B cell (primary cell): ENCODE results near the gene IMMP2L. TPM values are rescaled to one million over a fixed set of nuclear protein-coding genes. Genes with fewer than 3 reads are reported as not detected.

ENCODE experiments used
- ATAC-seq: fragments of 200-7000 bp; cut with Tn5 transposase; one replicate; pipeline ENCODE4 v1.10.0; 2021; ENCODE audit warnings: low read depth, mild to moderate bottlenecking, moderate number of reproducible peaks, moderate library complexity
- CTCF ChIA-PET: fragments of 350-600 bp; sonication (Branson Sonifier 250); formaldehyde crosslinking; loops from one replicate; lab custom pipeline; 2021; ENCODE audit warnings: antibody characterized with exemption, inconsistent platforms; lab: Charles Lee
- POLR2A ChIA-PET: fragments of 350-600 bp; sonication (Branson Sonifier 250); formaldehyde crosslinking; loops from one replicate; lab custom pipeline; 2021; ENCODE audit warnings: antibody characterized with exemption; lab: Charles Lee
- DNase-seq: peaks from one replicate; pipeline ENCODE4 v3.0.0; 2013
- H2AFZ ChIP-seq: 2 replicates; pipeline ENCODE4 v1.6.1; 2012; ENCODE audit warnings: mild to moderate bottlenecking, low read depth, low read length; ENCODE audit not compliant: insufficient read depth, poor library complexity, severe bottlenecking
- H3K27ac ChIP-seq, 2 donors: 1 replicate in 1 of 2; 2 replicates in 1 of 2; pipeline ENCODE4 v1.5.1; 2012 to 2013; ENCODE audit warnings: low read length in 2 of 2, mild to moderate bottlenecking in 2 of 2, moderate library complexity in 1 of 2
- H3K27me3 ChIP-seq, 4 experiments: fragments of 200-600 bp in 1 of 4; sonication (generic) in 1 of 4; replicated peaks in 1 of 4; 1 replicate in 2 of 4; 2 replicates in 2 of 4; pipeline versions ENCODE4 v1.6.1 to v1.7.0; 2013 to 2016; ENCODE audit warnings: low read length in 3 of 4, mild to moderate bottlenecking in 2 of 4, mixed read lengths in 1 of 4, moderate library complexity in 1 of 4; ENCODE audit not compliant: insufficient read depth in 4 of 4, control insufficient read depth in 3 of 4; ENCODE audit errors: control extremely low read depth in 1 of 4
- H3K36me3 ChIP-seq, 2 experiments: replicated peaks in 1 of 2; 1 replicate in 1 of 2; 2 replicates in 1 of 2; pipeline versions ENCODE4 v1.6.1 to v1.7.1; 2013; ENCODE audit warnings: low read length in 1 of 2; ENCODE audit not compliant: insufficient read depth in 2 of 2, control insufficient read depth in 1 of 2; ENCODE audit errors: control extremely low read depth in 1 of 2, extremely low read depth in 1 of 2
- H3K4me1 ChIP-seq, 2 donors: fragments of 200-600 bp in 1 of 2; sonication (generic) in 1 of 2; 1 replicate in 1 of 2; 2 replicates in 1 of 2; pipeline versions ENCODE4 v1.5.1 to v1.6.1; 2013 to 2017; ENCODE audit warnings: low read length in 2 of 2; ENCODE audit not compliant: control insufficient read depth in 2 of 2, insufficient read depth in 2 of 2
- H3K4me2 ChIP-seq: replicated peaks from 2 replicates; pipeline ENCODE3; 2012; ENCODE audit warnings: mild to moderate bottlenecking, low read depth, low read length; ENCODE audit not compliant: poor library complexity, severe bottlenecking
- H3K4me3 ChIP-seq, 5 experiments: fragments of 200-600 bp in 1 of 5; sonication (generic) in 1 of 5; 1 replicate in 3 of 5; 2 replicates in 2 of 5; pipeline versions ENCODE4 v1.5.1 to v1.7.0; 2011 to 2016; ENCODE audit warnings: low read length in 4 of 5, mild to moderate bottlenecking in 4 of 5, low read depth in 2 of 5, control low read depth in 1 of 5, moderate library complexity in 1 of 5; ENCODE audit not compliant: insufficient read depth in 1 of 5; ENCODE audit errors: control extremely low read depth in 1 of 5, extremely low read depth in 1 of 5
- H3K79me2 ChIP-seq: fragments of 200-600 bp; sonication (generic); one replicate; pipeline ENCODE4 v1.6.0; 2016; ENCODE audit warnings: low read length; ENCODE audit not compliant: control insufficient read depth, insufficient read depth
- H3K9ac ChIP-seq: fragments of 200-600 bp; sonication (generic); 2 replicates; pipeline ENCODE4 v1.6.1; 2017; ENCODE audit warnings: mild to moderate bottlenecking, low read length, moderate library complexity
- H3K9me3 ChIP-seq, 3 donors: one replicate each; pipeline versions ENCODE4 v1.6.1 to v1.7.1; 2013; ENCODE audit warnings: low read length in 2 of 3; ENCODE audit not compliant: control insufficient read depth in 2 of 3, insufficient read depth in 1 of 3; ENCODE audit errors: control extremely low read depth in 1 of 3
- H4K20me1 ChIP-seq: 2 replicates; pipeline ENCODE4 v1.6.0; 2012; ENCODE audit warnings: mild to moderate bottlenecking, low read length; ENCODE audit not compliant: insufficient read depth, control insufficient read depth, poor library complexity, severe bottlenecking
- H3K27ac Mint-ChIP-seq: one replicate; pipeline ENCODE4 v1.8.0; 2021; ENCODE audit warnings: mixed read lengths
- H3K27me3 Mint-ChIP-seq: one replicate; pipeline ENCODE4 v1.8.0; 2021; ENCODE audit warnings: mixed read lengths
- H3K4me1 Mint-ChIP-seq: one replicate; pipeline ENCODE4 v1.8.0; 2021; ENCODE audit warnings: mixed read lengths
- H3K4me3 Mint-ChIP-seq: one replicate; pipeline ENCODE4 v1.8.0; 2021; ENCODE audit warnings: mixed read lengths
- H3K9me3 Mint-ChIP-seq: one replicate; pipeline ENCODE4 v1.8.0; 2022; ENCODE audit warnings: mixed read lengths; ENCODE audit not compliant: insufficient read depth
- EZH2 ChIP-seq: IDR thresholded peaks from 2 replicates; pipeline ENCODE4 v1.6.1; 2012; ENCODE audit warnings: borderline replicate concordance, low read depth, mild to moderate bottlenecking, moderate library complexity, low read length; ENCODE audit not compliant: insufficient read depth, poor library complexity, severe bottlenecking
- WGBS: methylation state at CpG from one replicate; pipeline ENCODE4 v1.1.5; 2013; ENCODE audit warnings: missing lambda C conversion rate; ENCODE audit not compliant: insufficient coverage; 5-methylcytosine and 5-hydroxymethylcytosine counted together
- intact Hi-C: fragments of 100-400 bp; cut with micrococcal nuclease; formaldehyde crosslinking; loops from one replicate; pipeline ENCODE4 v1.10.0; 2022
- polyA plus RNA-seq: library from polyadenylated mRNA; depleted of rRNA; stranded (reverse); fragments of >200 nt; gene quantifications from 2 replicates; pipeline ENCODE4 v1.2.3, GENCODE V29; 2012
- total RNA-seq, 2 donors: library from RNA; stranded (reverse); fragments of 120-200 nt in 1 of 2; gene quantifications; 1 replicate in 1 of 2; 2 replicates in 1 of 2; pipeline versions ENCODE4 v1.2.3 to v1.2.4, GENCODE V29; 2013 to 2022
- TF ChIP-seq, protein P1 (sequence below): fragments of 200-600 bp; IDR thresholded peaks from one replicate; pipeline ENCODE4 v1.8.0; 2022; ENCODE audit warnings: antibody characterized with exemption, mild to moderate bottlenecking

IMMP2L gene
- total and polyA plus RNA-seq, 2 donors (not counting 1 experiment from before 2014, with no cell fraction given), result 3.8 to 34.2 TPM

DNA sequence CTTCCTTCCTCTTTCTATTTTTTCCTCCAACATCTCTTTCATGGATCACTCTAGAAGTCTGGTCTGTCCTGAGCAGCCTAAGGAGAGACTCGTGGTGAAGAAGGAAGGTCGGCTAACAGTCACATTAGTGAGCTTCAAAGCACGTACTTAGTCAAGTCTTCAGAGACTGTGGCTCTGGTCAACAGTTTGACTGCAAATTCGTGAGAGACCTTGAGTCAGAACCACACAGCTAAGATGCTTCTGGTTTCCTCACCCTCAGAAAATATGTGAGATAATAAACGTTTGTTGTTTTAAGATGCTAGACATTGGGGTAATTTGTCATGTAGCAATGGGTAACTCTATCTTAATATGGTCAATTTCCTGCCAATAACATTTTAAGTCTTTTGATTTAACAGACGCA lies 597.5 kb downstream of the IMMP2L start:
- TF ChIP-seq, protein P1, sequence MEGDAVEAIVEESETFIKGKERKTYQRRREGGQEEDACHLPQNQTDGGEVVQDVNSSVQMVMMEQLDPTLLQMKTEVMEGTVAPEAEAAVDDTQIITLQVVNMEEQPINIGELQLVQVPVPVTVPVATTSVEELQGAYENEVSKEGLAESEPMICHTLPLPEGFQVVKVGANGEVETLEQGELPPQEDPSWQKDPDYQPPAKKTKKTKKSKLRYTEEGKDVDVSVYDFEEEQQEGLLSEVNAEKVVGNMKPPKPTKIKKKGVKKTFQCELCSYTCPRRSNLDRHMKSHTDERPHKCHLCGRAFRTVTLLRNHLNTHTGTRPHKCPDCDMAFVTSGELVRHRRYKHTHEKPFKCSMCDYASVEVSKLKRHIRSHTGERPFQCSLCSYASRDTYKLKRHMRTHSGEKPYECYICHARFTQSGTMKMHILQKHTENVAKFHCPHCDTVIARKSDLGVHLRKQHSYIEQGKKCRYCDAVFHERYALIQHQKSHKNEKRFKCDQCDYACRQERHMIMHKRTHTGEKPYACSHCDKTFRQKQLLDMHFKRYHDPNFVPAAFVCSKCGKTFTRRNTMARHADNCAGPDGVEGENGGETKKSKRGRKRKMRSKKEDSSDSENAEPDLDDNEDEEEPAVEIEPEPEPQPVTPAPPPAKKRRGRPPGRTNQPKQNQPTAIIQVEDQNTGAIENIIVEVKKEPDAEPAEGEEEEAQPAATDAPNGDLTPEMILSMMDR, result no peak
- no peak for TF ChIP-seq EZH2
- H3K4me3 Mint-ChIP-seq, result no peak overlapping the region
- H3K27me3 Mint-ChIP-seq, result no peaks in the 10 kb centered on the region
- no peaks in the 10 kb centered on the region for H3K9me3 ChIP-seq
- no peak overlapping the region for H3K27ac Mint-ChIP-seq
- H3K27me3 ChIP-seq, result no peaks in the 10 kb centered on the region
- no peaks in the 10 kb centered on the region for H3K4me1 ChIP-seq
- H3K4me1 Mint-ChIP-seq, result no peaks in the 10 kb centered on the region
- 83% methylated on average over 2 of the region's 6 CpGs for WGBS
- H3K79me2 ChIP-seq, result no peaks in the 10 kb centered on the region
- no peak overlapping the region for H3K4me2 ChIP-seq
- no peaks in the 10 kb centered on the region for H3K36me3 ChIP-seq
- H3K9ac ChIP-seq, result no peak overlapping the region
- ChIA-PET CTCF (no interaction called here), POLR2A (no interaction called here)
- no peak overlapping the region for H2AFZ ChIP-seq
- H3K4me3 ChIP-seq, result no peak overlapping the region
- H3K27ac ChIP-seq, result no peak overlapping the region
- no peaks in the 10 kb centered on the region for H4K20me1 ChIP-seq
- H3K9me3 Mint-ChIP-seq, result no peaks in the 10 kb centered on the region
- ATAC-seq (no peak), DNase-seq (no peak)
- intact Hi-C loops, result no loop called here

DNA sequence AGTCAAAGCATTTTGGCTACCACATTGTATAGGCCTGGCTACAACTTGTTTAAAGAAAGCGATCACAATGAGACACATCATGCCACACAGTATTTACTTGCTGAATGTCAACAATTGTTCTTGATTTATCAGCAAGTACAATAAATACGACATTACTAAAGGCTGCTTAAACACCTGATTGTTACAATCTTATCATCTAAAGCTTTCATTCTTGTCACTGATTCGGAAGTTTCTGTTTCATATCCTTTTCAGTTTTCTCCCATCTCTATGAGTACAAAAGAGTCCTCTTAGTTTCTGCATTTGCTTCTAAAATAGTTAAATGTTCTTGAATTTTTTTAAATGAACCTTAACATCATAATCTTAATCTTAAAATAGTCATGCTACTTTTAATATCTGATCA lies 599.5 kb downstream of the IMMP2L start:
- no peak for TF ChIP-seq EZH2
- TF ChIP-seq, protein P1, result no peak
- CTCF ChIA-PET, result no interaction called here
- POLR2A ChIA-PET, result no interaction called here
- Mint-ChIP-seq H3K9me3 (no peaks in the 10 kb centered on the region), H3K27ac (no peak overlapping the region), H3K27me3 (no peaks in the 10 kb centered on the region), H3K4me3 (no peak overlapping the region), H3K4me1 (no peaks in the 10 kb centered on the region)
- H4K20me1 ChIP-seq, result no peaks in the 10 kb centered on the region
- H3K9ac ChIP-seq, result no peak overlapping the region
- no peak overlapping the region for H3K4me2 ChIP-seq
- no peak for DNase-seq
- intact Hi-C loops, result no loop called here
- no peak overlapping the region for H3K27ac ChIP-seq
- no peaks in the 10 kb centered on the region for H3K79me2 ChIP-seq
- 92% methylated on average over 2 of the region's 3 CpGs for WGBS
- H2AFZ ChIP-seq, result no peak overlapping the region
- H3K4me1 ChIP-seq, result no peaks in the 10 kb centered on the region
- H3K9me3 ChIP-seq, result peaks cover 0 to 3% (median 0%) of the 10 kb centered on the region in 3 donors
- no peaks in the 10 kb centered on the region for H3K27me3 ChIP-seq
- H3K36me3 ChIP-seq, result no peaks in the 10 kb centered on the region
- ATAC-seq, result no peak
- no peak overlapping the region for H3K4me3 ChIP-seq
